ENCODE measurements around the gene AGO3.

Gene AGO3

DNA sequence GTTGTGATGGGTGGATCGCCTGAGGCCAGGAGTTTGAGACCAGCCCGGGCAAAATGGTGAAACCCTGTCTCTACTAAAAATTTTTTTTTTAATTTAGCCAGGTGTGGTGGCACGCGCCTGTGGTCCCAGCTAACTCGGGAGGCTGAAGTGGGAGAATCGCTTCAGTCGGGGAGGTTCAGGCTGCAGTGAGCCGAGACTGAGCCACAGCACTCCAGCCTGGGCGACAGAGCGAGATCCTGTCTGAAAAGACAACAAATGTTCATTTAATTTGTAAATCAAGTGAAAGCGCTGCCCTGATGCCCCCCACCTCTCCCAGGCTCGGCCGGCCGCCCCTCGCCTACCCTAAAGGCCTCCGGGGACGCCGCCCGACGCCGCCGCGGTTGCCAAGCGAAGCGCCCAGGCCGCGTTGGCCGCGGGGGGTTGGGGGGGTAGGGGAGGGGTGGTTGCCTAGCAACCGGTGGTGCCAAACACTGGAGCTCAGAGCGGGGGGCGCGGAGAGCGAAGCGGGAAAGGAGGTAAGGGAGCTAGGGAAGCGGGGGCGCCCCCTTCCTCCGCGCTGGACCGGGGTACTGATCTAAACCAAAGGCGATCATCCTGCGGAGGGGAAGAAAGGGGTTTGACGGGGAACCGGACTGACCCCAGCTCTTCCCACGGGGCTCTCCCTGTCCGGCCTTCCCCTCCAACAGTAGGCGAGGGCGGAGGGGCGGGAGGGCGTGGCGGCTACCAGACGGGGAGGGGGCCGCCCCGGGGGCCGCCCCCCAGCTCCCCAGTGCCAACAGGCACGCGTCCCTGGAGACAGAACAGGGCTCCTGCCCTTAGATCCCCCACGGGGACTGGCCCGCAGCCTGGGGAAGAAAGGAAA, 153.0 kb downstream of the AGO3 start, which contains the start of gene TEKT2:
Gene TEKT2, plus strand, starts transcription at position 460 of the 862 bp plus-strand sequence. CDS start 828 bp downstream, outside the sequence.
- no peak for DNase-seq (ENCODE audit: low read depth)

DNA sequence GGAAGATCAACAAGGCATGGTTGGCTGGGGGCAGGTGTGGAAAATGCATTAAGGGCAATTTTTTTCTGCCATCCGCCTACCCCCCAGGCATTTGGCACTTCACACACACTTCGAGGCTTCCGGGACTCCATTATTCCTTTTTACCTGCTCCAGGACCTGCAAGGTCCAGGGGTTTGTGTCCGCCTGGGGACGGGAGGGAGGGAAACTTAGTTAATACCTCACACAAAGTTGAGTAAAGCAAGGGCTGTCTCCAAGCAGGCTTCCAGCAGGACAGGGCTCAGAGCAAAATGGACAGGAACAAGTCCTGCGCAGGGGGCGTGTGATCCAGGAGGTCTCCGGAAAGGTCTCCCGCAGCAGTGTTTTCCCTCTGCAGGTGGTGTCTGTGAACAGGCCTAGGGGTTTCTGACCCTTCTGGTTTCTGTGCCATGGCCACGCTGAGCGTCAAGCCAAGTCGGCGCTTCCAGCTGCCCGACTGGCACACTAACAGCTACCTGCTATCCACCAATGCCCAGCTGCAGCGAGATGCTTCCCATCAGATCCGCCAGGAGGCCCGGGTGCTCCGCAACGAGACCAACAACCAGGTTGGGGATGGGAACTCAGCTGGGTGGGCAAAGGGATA, 153.7 kb downstream of the AGO3 start:
- no peak for DNase-seq (ENCODE audit: low read depth)

DNA sequence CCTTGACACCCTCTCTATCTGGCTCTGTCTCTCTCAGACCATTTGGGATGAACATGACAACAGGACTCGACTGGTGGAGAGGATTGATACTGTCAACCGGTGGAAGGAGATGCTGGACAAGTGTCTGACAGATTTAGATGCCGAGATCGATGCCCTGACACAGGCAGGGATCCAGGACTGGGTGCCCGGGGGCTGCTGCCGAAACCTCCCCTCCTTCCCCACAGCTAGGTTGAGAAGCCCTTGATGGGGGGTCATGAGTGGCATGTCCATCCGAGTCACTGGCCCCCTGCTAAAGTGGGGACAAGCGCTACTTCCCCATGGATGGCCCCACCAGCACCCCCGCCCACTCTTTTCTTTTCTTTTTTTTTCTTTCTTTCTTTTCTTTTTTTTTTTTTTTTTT, 154.2 kb downstream of the AGO3 start:
- DNase-seq (ENCODE audit: low read depth) = no peak

DNA sequence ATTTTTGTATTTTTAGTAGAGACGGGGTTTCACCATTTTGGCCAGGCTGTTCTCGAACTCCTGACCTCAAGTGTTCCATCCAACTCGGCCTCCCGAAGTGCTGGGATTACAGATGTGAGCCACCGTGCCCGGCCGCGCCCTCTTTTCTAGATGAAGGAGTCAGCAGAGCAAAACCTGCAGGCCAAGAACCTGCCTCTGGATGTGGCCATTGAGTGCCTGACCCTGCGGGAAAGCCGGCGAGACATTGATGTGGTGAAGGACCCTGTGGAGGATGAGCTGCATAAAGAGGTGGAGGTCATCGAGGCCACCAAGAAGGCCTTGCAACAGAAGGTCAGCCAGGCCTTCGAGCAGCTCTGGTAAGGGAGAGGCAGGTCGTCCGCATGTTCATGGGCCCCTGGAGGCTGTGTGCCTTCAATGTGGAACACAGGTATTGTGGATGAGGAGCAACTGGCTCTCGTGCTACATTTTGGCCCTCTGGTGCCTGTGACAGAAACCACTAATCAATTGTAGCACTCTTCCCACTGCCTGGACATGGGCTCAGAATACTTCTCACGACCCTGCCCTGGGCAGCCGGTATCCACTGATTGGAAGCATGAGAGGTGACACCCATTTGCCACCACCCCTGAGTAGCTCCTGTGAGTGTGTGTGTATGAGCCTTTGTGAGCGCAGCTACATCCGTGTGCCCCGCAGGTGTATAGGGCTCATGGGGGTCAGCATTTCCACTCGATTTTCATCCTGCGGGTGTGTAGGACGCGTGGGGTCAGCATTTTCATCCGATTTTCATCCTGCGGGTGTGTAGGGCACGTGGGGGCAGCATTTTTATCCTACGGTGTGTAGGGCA, 155.0 kb downstream of the AGO3 start:
- DNase-seq (ENCODE audit: low read depth) = no peak

DNA sequence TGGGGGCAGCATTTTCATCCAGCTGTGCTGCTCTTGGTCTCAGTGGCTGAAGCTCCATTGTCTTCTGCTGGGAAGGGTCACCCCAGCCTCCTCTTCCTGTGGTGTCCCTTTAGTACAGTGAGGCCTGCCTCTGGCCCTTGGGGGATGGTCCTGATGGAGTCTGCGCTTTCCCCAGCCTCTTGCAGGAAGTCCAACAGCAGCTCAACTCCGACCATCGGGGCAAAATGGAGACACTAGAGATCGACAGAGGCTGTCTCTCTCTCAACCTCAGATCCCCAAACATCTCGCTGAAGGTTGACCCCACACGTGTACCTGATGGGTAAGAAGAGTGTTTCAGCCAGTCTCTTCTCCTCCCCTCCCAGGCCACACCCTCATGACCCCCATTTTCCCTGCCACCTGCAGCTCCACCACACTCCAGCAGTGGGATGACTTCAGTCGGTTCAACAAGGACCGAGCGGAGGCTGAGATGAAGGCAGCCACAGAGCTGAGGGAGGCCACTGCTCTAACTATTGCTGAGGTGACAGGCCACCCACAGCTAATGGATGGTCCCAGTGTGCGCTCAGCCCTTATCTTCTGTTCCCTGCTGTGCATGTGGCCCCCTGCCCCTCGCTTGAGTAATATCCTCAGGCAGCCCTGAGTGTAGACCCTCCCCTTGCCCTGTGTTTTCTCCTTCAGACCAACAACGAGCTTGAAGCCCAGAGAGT, 155.8 kb downstream of the AGO3 start:
- no peak for DNase-seq (ENCODE audit: low read depth)

DNA sequence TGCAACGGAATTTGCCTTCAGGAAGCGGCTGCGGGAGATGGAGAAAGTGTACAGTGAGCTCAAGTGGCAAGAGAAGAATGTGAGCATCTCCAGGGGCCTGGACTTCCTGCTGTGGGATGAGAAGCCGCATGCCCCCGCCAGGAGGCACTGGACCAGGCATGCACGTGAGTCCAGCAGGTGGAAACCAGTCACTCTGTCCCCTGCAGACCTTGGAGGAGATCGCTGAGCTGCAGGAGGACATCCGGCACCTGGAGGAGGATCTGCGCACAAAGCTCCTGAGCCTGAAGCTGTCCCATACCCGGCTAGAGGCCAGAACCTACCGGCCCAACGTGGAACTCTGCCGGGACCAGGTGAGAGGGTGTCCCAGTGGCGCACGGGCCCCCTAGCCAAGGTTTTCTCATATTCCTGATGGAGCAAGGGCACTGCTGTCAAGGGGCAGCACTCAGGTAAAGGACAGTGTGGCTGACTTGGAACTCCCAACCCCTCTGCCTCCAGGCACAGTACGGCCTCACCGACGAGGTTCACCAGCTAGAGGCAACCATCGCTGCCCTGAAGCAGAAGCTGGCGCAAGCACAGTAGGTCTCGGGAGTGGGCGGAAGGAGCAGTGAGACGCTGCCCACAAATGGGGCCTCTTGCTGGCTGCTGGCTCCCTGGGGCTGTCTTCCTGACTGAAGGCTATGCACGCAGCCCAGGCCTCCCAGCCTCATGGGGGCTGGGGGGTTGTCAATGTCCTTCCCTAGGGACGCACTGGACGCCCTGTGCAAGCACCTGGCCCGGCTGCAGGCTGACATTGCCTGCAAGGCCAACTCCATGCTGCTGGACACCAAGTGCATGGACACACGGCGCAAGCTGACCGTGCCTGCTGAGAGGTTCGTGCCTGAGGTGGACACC, 156.6 kb downstream of the AGO3 start:
- no peak for DNase-seq (ENCODE audit: low read depth)

DNA sequence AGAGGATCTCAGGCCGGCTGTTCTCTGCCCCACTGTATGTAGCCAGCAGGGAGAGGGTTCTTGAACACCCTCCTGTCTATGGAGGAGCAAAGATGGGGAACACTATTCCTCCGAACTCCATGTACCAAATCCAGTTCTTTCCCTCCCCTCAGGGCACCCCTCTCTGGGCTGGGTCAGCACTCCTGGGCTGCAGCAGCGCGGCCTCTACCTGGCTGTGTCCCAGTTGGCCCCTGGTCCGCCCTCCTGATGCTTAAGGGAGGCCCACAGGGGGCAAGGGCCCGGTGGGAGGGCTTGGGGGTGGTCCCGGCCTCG, 157.3 kb downstream of the AGO3 start:
- DNase-seq (ENCODE audit: low read depth) = no peak

DNA sequence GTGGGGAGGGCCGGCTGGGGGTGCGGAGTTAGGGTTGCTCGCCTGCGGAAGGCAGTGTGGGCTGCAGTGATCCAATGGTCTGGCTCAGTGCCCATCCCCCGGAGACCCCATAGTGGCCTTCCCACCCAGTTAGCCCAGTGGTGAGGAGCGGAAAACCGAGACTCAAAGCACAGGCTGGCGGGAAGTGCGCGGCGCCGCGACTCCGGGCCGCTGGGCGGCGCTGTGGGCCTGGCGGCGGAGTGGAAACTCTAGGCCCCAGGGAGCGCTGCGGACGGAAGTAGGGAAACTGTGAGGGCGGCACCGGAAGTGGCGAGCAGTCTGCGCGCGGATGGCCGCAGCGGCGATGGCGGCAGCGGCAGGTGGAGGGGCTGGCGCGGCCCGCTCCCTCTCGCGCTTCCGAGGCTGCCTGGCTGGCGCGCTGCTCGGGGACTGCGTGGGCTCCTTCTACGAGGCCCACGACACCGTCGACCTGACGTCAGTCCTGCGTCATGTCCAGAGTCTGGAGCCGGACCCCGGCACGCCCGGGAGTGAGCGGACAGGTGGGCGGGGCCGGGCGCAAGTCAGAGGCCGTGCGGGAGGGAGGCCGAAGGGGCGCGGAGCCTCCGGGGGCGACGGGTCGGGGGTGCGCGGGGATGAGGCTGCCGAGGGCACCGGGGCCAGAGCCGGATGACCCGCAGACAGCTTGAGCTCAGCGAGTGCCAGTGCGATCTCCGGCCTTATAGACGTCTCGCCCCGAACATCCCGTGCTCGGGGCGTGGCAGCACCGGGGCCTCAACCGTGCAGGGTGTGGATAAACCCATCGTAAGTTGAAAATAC, 157.9 kb downstream of the AGO3 start, which contains the start of gene ADPRS:
Gene ADPRS, plus strand, starts transcription at position 316 of the 816 bp plus-strand sequence. Its CDS starts 13 bp downstream, at position 329.
- DNase-seq (ENCODE audit: low read depth) = peak; percentile 83

DNA sequence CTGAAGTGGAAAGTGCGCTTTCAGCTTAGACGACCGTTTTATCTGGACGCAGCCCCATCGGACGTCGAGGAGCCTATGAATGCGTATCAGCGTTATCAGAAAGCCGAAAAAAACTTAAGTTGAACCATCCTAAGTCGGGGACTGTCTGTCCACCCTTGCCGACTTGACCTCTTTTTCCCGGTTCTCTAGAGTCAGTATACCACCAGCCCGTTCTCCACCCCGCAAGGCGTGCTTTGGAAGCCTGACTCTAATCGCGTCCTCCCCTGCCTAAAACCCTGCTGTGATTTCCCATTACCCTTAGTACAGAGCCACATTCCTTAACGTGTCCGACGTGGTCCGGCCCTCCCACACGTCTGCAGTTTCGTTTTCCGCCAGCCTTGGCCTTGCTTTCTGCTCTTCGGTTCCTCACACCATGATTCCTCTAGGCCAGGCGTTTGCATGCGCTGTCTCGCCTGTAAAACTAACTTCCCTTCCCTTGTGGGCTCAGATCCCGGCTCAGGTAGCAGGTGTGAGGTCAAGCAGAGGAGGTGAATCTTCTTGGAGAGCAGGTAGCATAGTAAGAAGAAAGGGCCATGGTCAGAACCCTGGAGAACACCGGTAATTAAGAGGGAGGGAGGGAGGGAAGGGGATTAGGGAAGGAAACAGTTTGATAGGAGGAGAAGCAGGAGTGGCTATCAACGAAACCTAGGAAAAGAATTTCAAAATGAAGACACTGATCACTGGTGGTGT, 158.7 kb downstream of the AGO3 start:
- no peak for DNase-seq (ENCODE audit: low read depth)

DNA sequence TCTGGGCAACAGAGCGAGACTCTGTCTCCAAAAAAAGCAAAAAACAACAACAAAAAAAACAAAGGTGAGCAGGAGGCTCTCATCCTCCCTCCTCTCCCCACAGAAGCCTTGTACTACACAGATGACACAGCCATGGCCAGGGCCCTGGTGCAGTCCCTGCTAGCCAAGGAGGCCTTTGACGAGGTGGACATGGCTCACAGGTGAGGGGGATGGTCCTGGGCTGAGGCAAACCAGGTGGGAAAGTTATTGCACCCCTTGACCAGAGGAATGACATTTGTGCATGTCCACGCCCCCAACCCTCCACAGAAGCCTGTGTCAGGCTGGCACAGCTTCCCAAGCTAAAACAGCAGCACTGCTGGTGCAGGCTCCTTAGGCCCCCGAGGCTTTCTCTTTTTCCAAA, 160.2 kb downstream of the AGO3 start:
- DNase-seq (ENCODE audit: low read depth) = no peak

DNA sequence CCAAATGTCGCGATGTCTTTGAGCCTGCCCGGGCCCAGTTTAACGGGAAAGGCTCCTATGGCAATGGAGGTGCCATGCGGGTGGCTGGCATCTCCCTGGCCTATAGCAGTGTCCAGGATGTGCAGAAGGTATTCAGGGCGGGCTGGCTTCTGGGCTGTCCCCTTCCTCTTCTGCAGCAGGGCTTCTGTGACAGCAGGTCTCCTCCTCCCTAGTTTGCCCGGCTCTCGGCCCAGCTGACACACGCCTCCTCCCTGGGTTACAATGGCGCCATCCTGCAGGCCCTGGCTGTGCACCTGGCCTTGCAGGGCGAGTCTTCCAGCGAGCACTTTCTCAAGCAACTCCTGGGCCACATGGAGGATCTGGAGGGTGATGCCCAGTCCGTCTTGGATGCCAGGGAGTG, 160.8 kb downstream of the AGO3 start:
- DNase-seq (ENCODE audit: low read depth) = no peak

DNA sequence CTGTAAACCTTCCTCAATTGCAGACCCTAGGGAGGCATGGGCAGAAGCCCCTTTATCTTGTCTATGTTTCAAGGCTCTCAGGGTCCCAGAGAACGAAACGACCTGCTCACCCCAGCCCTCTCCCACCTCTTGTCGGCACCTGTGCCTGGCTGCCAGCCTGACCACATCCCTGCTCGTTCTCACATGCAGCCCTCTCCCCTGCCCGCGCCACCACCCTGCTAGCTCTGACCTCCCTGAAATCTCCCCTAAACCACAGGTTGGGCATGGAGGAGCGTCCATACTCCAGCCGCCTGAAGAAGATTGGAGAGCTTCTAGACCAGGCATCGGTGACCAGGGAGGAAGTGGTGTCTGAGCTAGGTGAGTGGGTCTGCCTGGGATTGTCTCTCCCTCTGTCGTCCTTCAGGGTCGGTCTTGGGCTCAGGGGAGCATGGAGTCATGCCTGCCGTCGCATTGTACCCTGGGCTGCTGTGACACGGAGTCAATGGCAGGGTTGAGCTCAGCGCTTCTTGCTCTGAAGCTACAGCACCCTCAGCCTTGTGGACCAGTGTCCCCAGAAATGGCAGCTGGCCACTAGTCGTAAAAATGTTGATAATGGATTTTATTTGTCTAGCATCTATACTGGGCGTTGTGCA, 161.4 kb downstream of the AGO3 start:
- DNase-seq (ENCODE audit: low read depth) = no peak

DNA sequence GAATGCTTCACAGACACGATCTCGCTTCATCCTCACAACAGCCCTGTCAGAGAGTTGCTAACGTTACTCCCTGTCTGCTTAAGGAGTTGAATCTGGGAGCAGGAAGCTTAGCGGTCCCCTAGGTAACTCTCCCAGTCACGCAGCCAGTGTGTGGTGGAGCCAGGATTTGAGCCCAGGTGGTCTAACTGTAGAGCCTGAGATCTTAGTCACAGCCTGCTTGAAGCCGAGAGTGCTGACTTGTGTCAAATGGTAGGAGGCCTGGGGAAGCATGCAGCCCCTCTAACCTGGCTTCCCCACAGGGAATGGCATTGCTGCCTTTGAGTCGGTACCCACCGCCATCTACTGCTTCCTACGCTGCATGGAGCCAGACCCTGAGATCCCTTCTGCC, 161.9 kb downstream of the AGO3 start:
- no peak for DNase-seq (ENCODE audit: low read depth)

DNA sequence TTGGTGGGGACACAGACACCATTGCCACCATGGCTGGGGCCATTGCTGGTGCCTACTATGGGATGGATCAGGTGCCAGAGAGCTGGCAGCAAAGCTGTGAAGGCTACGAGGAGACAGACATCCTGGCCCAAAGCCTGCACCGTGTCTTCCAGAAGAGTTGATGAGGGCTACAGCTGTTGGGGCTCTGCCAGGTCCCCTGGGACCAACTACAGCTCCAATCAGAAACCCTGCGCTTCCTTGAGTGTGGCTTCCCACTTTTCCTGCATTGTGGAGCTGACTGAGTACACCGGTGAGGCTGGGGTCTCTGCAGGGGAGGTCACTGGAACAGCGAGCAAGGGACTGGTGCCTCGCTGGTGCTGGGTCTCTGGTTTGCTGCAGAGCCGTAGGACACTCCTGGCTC, 162.3 kb downstream of the AGO3 start:
- DNase-seq (ENCODE audit: low read depth) = no peak

DNA sequence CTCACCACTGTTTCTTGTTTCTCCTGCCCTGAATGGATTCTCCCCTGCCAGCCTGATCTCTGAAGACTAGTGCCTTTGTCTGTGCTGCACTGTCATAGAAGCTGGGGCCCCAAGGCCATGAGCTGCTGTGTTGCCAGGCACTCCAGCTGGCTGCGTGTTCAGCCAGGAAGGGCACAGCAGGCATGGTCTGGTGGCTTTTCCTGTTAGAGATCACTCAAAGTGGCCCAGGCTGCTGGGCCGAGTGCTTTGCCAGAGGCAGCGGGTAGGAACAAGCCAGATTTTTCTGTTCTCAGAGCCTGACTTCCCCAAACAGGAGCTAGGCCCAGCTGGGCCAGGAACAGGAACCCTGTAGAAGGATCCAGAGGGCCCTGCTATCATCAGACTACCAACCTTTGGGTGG, 163.0 kb downstream of the AGO3 start:
- no peak for DNase-seq (ENCODE audit: low read depth)

DNA sequence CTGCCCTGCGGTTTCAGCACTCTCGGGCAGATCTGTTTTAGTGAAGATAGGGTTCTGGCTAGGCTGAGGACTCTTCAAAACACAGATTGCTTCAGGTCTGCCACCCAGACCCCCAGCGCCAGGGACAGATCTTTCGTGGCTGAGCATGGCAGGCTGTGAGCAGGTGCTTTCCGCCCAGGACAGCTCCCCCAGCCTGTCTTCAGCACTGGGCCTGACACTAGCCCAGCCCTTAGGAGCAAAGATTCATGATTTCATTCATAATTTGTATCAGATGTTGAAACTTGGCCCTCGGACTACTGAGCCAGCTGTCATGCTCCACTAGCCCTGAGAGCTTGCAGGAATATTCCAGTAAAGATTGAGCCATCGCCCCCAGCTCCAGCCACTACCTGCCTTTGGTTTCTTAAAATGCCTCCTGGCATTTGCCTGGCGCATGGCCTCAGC, 163.7 kb downstream of the AGO3 start:
- DNase-seq (ENCODE audit: low read depth) = no peak

DNA sequence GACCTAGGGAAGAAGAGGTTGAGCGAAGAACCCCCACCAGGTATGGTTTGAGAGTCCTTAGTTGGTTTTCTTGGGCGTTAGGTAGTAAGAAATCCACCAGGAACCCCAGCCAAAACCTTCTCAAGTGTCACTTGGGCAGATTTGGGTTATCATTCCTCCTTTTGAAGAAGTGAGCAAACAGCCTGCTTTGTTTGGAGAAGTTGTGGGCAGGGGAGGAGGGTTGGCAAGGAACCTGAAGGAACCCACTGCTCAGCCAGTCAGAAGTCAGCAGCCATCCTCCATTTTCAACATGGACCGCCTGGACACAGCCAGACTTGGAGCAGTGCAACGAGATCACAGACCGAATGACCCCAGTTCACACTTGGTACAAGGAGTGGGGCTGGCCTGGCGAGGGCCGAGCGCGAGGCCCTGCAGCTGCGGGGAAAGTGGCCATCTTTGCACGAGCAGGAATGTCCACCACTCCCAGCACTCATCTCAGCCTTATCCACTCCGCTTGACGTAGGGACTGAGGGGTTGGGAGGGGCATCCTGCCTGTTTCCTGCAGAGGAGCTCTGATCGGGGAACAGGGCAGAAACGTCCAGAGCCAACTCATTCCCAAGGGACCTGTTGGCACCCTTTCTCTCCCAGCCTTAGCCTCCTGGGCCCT, 165.0 kb downstream of the AGO3 start:
- no peak for DNase-seq (ENCODE audit: low read depth)

Data from stimulated activated CD4-positive, alpha-beta T cell treated with anti-CD3 and anti-CD28 coated beads, Interleukin-2, amount 100 ng/mL, for 4 hours (primary cell).